Naive thymus-derived CD8-positive, alpha-beta T cell (primary cell): ENCODE results near the gene CHRNA5. TPM values are rescaled to one million over a fixed set of nuclear protein-coding genes. Genes with fewer than 3 reads are reported as not detected.
"Not testable (repeated sequence)": the region's sequence is repeated elsewhere in the genome, so short reads cannot be mapped to it uniquely, and the experiment has no call there.

Experiments used
- ATAC-seq, 2 donors: fragments of 150-1000 bp; cut with Tn5 transposase in 1 of 2; sonication (Bioruptor Pico), chemical (Tn5 transposase) in 1 of 2; 1 replicate in 1 of 2; 2 replicates in 1 of 2; pipeline ENCODE4 v1.10.0; 2021; ENCODE audit warnings: mild to moderate bottlenecking in 2 of 2, moderate library complexity in 2 of 2
- POLR2A ChIA-PET: fragments of 350-600 bp; sonication (Branson Sonifier 250); formaldehyde crosslinking; loops from one replicate; lab custom pipeline; 2021; ENCODE audit warnings: antibody characterized with exemption; lab: Charles Lee
- DNase-seq, 10 donors: peaks; one replicate each; pipeline versions ENCODE4 v3.0.0 to v3.0.0-alpha.2; 2020 to 2022
- H3K27ac Mint-ChIP-seq, 10 donors: one replicate each; pipeline ENCODE4 v1.8.0; 2020 to 2022; ENCODE audit warnings: mild to moderate bottlenecking in 10 of 10, mixed read lengths in 10 of 10, moderate library complexity in 4 of 10, inconsistent platforms in 1 of 10
- H3K27me3 Mint-ChIP-seq, 5 donors: one replicate each; pipeline ENCODE4 v1.8.0; 2021 to 2022; ENCODE audit warnings: mixed read lengths in 5 of 5
- H3K36me3 Mint-ChIP-seq, 3 donors: one replicate each; pipeline ENCODE4 v1.8.0; 2020 to 2022; ENCODE audit warnings: mixed read lengths in 3 of 3, mild to moderate bottlenecking in 2 of 3, inconsistent platforms in 1 of 3
- H3K4me1 Mint-ChIP-seq, 4 donors: one replicate each; pipeline ENCODE4 v1.8.0; 2021 to 2022; ENCODE audit warnings: mixed read lengths in 4 of 4
- H3K4me3 Mint-ChIP-seq, 10 donors: one replicate each; pipeline ENCODE4 v1.8.0; 2020 to 2022; ENCODE audit warnings: mild to moderate bottlenecking in 10 of 10, mixed read lengths in 10 of 10, moderate library complexity in 6 of 10, inconsistent platforms in 1 of 10
- H3K9me3 Mint-ChIP-seq, 9 donors: one replicate each; pipeline ENCODE4 v1.8.0; 2020 to 2022; ENCODE audit warnings: mixed read lengths in 9 of 9, mild to moderate bottlenecking in 3 of 9, inconsistent platforms in 1 of 9, moderate library complexity in 1 of 9
- polyA plus RNA-seq, 3 donors: library from polyadenylated mRNA; unstranded; fragments of 300-500 nt; fragmentation: Illumina TruSeq; gene quantifications; one replicate each; pipeline ENCODE4 v1.2.3, GENCODE V29; 2021
- total RNA-seq, 8 experiments: library from RNA in 2 of 8; stranded (reverse) in 2 of 8; gene quantifications; one replicate each; pipeline ENCODE4 v1.2.3 and lab custom pipeline; 2021 to 2026

CHRNA5 gene
- total and polyA plus RNA-seq, 5 experiments from 2014 or later = 0.34 to 1.3 (median 0.90) TPM; not detected in 1

DNA sequence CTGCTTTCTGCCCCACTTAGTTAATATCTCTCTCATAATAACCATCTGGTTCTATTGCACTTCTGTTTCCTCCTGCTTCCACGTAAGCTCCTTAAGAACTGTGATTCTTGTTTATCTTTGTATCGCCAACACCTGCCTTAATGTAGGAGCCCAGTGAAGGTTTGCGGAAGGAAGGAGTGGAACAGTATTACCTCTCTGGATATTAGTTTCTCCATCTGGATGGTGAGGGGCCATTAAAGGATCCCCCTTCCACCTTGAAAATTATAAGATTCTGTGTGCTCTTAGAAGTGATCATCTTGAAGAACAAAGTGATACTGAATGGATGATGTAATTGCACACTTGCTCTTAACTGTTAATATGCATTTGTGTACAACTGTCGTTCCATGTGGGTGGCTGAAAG, 2.2 kb downstream of the CHRNA5 start:
- ATAC-seq (no peak), DNase-seq (no peak)
- no peak overlapping the region for H3K27ac Mint-ChIP-seq
- H3K27me3 Mint-ChIP-seq = peaks cover 4 to 20% (median 13%) of the 10 kb centered on the region in 5 donors
- no peaks in the 10 kb centered on the region for H3K9me3 Mint-ChIP-seq
- POLR2A ChIA-PET = no interaction called here
- peaks cover 15 to 22% (median 20%) of the 10 kb centered on the region in 4 donors for H3K4me1 Mint-ChIP-seq
- no peaks in the 10 kb centered on the region for H3K36me3 Mint-ChIP-seq
- H3K4me3 Mint-ChIP-seq = peak overlapping the region in 1 of 10 donors; percentile 12

DNA sequence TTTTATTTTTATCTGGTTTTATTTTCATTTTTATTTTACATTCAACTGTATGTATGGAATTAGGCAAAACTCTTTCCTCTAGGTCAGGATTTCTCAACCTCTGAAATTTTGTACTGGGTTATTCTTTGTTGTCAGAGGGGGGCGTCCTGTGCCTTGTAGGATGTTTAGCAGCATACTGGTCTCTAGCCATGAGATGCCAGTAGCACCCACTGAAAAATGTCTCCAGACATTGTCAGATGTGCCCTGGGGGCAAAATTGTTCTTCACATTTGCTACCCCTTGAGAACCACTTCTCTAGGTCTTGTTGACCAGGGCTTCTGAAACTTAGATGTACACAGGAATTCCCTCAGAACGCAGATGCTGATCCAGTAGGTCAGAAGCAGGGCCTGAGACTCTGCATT, 5.4 kb downstream of the CHRNA5 start:
- Mint-ChIP-seq H3K4me1 (peaks cover 7 to 10% (median 9%) of the 10 kb centered on the region in 4 donors), H3K27me3 (peaks cover 6 to 16% (median 12%) of the 10 kb centered on the region in 5 donors), H3K27ac (no peak overlapping the region), H3K9me3 (no peaks in the 10 kb centered on the region), H3K36me3 (no peaks in the 10 kb centered on the region), H3K4me3 (no peak overlapping the region)
- DNase-seq = no peak
- no peak for ATAC-seq
- POLR2A ChIA-PET = interaction anchor here (0.7 kb wide), 1 partner anchor 13 kb away, joined by 6 read pairs; no protein-coding TSS in a partner anchor

DNA sequence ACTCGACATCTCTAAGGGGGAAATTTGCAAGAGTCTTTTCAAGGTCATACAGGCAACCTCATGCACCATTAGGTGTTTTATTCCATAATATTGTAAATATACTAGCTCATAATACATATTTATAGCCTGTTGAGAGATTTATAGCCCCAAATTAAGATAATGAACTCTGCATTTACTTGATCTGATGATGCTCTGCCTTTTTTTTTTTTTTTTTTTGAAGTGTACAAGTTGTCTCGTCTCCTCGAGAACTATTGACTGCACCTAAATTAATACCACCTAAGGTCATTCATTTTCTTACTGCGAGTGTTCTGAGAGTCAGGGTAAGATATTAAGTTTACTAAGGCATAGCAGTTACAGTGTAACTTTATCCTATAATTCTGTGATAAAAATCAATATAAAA, 6.1 kb downstream of the CHRNA5 start:
- Mint-ChIP-seq H3K9me3 (no peaks in the 10 kb centered on the region), H3K27ac (no peak overlapping the region), H3K4me3 (no peak overlapping the region), H3K4me1 (peaks cover 2 to 4% (median 4%) of the 10 kb centered on the region in 4 donors), H3K36me3 (no peaks in the 10 kb centered on the region), H3K27me3 (peaks cover 4 to 11% (median 8%) of the 10 kb centered on the region in 5 donors)
- POLR2A ChIA-PET = interaction anchor here (0.7 kb wide), 1 partner anchor 13 kb away, joined by 6 read pairs; no protein-coding TSS in a partner anchor
- ATAC-seq (no peak), DNase-seq (no peak)

- Mint-ChIP-seq H3K9me3 (no peaks in the 10 kb centered on the region), H3K27me3 (peaks cover 0 to 6% (median 4%) of the 10 kb centered on the region in 5 donors), H3K36me3 (no peaks in the 10 kb centered on the region), H3K4me1 (no peaks in the 10 kb centered on the region), H3K4me3 (no peak overlapping the region), H3K27ac (no peak overlapping the region)
- POLR2A ChIA-PET = interaction anchor here (0.6 kb wide), 1 partner anchor 68 kb away, joined by 4 read pairs; no protein-coding TSS in a partner anchor
- ATAC-seq = no peak
- no peak for DNase-seq
These were observed 8.1 kb downstream of the CHRNA5 start for GRCh38 chr15:78573416-78573815.

DNA sequence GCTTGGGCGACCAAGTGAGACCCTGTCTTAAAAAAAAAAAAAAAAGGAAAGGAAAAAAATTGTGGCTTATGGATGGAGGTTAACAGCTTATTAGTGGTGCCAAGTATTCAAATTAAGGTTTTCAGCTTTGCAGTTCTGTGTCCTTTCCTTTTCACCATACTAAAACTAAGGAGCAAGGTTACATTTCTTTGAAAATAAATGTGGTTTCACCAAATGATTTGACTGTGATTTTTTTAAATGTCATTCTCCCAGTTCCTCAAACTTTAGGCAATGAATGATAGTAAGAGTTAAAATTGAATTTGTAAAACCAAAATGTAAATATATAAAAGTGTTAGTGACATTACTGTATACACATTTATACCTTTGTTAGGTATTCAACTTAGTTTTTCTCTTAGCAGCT, 9.6 kb downstream of the CHRNA5 start:
- ATAC-seq = no peak
- Mint-ChIP-seq H3K27ac (no peak overlapping the region), H3K27me3 (peaks cover 0 to 6% (median 4%) of the 10 kb centered on the region in 5 donors), H3K36me3 (no peaks in the 10 kb centered on the region), H3K4me3 (no peak overlapping the region), H3K4me1 (no peaks in the 10 kb centered on the region), H3K9me3 (no peaks in the 10 kb centered on the region)
- POLR2A ChIA-PET = interaction anchor here (0.7 to 0.8 kb wide), 2 partner anchors 45 to 68 kb away, joined by 4 to 5 read pairs; no protein-coding TSS in a partner anchor
- DNase-seq = no peak

DNA sequence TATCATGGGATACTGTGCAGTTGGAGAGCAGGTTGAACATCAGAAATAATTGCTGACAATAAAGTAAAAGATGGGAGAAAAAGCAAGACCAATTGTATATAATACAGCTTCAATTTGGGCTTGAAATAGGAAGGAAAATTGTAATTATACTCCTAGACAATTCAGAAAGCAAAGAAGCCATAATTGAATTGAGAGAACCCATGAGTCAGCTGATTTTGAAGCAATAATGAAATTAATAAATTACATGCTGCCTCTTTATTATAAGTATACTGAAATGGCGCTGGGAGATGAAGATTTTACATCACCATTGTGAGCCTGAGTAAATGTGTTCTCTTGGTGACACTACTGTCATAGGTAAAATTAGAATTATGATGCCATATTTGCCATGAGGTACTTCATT, 32.3 kb downstream of the CHRNA5 start:
- Mint-ChIP-seq H3K4me1 (no peaks in the 10 kb centered on the region), H3K27me3 (peaks cover 2 to 9% (median 3%) of the 10 kb centered on the region in 5 donors), H3K9me3 (no peaks in the 10 kb centered on the region), H3K27ac (no peak overlapping the region), H3K4me3 (no peak overlapping the region), H3K36me3 (peaks cover 0 to 3% (median 0%) of the 10 kb centered on the region in 3 donors)
- DNase-seq (no peak), ATAC-seq (no peak)
- POLR2A ChIA-PET = no interaction called here

DNA sequence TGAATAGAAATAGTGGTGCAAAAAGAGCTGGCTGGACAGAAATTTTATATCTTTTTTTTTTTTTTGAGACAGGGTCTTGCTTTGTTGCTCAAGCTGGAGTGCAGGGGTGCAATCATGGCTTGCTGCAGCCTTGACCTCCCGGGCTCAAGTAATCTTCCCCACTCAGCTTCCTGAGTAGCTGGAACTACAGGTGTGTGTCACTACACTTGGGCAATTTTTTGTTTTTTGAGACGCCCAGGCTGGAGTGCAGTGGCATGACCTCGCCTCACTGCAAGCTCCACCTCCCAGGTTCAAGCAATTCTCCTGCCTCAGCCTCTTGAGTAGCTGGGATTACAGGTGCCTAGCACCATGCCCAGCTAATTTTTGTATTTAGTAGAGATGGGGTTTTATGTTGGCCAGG, 33.0 kb downstream of the CHRNA5 start:
- Mint-ChIP-seq H3K4me1 (no peaks in the 10 kb centered on the region), H3K27ac (no peak overlapping the region), H3K27me3 (peaks cover 5 to 17% (median 9%) of the 10 kb centered on the region in 5 donors), H3K4me3 (no peak overlapping the region), H3K36me3 (peaks cover 0 to 3% (median 3%) of the 10 kb centered on the region in 3 donors), H3K9me3 (no peaks in the 10 kb centered on the region)
- no peak for DNase-seq
- ATAC-seq = no peak
- POLR2A ChIA-PET = no interaction called here

DNA sequence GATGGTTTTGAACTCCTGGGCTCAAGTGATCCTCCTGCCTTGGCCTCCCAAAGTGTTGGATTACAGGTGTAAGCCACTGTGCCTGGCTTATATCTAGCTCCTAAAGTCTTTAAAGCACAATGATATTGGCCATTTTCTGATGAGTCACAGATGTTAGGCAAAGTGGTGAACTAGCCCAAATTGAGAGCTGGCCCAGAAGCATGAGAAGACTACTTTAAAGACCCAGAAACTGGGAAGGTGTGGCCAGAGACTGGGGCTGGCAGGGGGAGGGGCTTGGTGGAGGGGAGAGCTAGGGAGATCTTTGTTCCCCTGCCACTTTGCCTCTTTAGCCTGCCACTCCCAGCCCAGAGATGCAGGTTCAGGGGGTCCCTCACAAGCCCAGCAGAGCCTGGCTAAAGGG, 33.9 kb downstream of the CHRNA5 start:
- no peak overlapping the region for H3K27ac Mint-ChIP-seq
- POLR2A ChIA-PET = no interaction called here
- H3K4me1 Mint-ChIP-seq = no peaks in the 10 kb centered on the region
- no peak overlapping the region for H3K4me3 Mint-ChIP-seq
- H3K27me3 Mint-ChIP-seq = peaks cover 5 to 23% (median 16%) of the 10 kb centered on the region in 5 donors
- DNase-seq (no peak), ATAC-seq (no peak)
- H3K9me3 Mint-ChIP-seq = no peaks in the 10 kb centered on the region
- peaks cover 0 to 3% (median 3%) of the 10 kb centered on the region in 3 donors for H3K36me3 Mint-ChIP-seq

DNA sequence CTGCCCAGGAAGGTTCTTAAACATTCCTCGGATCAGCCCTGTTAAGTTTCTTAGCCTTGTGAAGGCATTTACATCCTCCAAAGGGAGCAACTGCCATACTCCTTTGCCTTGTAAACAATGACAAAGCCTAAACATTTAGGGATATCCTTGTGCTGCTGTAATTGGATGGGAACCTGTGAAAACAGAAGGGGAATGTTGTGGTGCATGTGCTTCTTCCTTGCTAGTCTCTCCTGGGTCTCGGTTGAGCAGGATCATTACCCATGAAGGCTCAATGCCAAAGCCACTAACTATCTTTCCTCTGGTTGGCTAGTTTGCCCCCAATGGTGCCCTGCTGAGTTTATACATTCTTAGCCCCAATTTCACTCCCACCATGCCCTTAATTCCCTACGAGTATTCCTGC, 38.1 kb downstream of the CHRNA5 start:
- Mint-ChIP-seq H3K27ac (no peak overlapping the region), H3K27me3 (peaks cover 7 to 46% (median 27%) of the 10 kb centered on the region in 5 donors), H3K4me3 (no peak overlapping the region), H3K4me1 (no peaks in the 10 kb centered on the region), H3K36me3 (peaks cover 0 to 3% (median 3%) of the 10 kb centered on the region in 3 donors), H3K9me3 (peaks cover 0 to 2% (median 0%) of the 10 kb centered on the region in 9 donors)
- no peak for DNase-seq
- ATAC-seq = no peak
- POLR2A ChIA-PET = no interaction called here

DNA sequence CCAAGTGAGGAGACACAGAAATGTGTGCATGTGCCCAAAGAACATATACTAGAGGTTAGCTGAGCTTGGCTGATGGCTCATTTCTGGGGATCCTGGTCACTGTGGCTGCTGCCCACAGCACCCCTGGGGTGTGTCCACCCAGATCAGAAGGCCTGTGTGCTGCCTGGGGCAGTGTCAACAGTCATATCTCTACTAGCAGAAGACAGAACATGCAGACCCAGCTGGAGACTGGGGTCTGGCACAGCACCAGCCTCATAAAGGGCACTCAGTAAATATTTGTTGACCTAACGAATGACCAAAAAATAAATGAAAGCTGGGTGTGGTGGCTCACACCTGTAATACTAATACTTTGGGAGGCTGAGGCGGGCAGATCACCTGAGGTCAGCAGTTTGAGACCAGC, 39.1 kb downstream of the CHRNA5 start:
- ATAC-seq = no peak

GRCh38 chr15:78605201-78605600, 39.9 kb downstream of the CHRNA5 start:
- Mint-ChIP-seq H3K27ac (no peak overlapping the region), H3K27me3 (peaks cover 7 to 57% (median 29%) of the 10 kb centered on the region in 5 donors), H3K9me3 (peaks cover 0 to 6% (median 1%) of the 10 kb centered on the region in 9 donors), H3K4me1 (no peaks in the 10 kb centered on the region), H3K4me3 (no peak overlapping the region), H3K36me3 (peaks cover 0 to 3% (median 3%) of the 10 kb centered on the region in 3 donors)
- no peak for ATAC-seq
- no peak for DNase-seq
- POLR2A ChIA-PET = no interaction called here

More for the DNA sequence above, 39.1 kb downstream of the CHRNA5 start:
- peaks cover 0 to 3% (median 3%) of the 10 kb centered on the region in 3 donors for H3K36me3 Mint-ChIP-seq
- POLR2A ChIA-PET = no interaction called here
- no peaks in the 10 kb centered on the region for H3K4me1 Mint-ChIP-seq
- peaks cover 7 to 49% (median 27%) of the 10 kb centered on the region in 5 donors for H3K27me3 Mint-ChIP-seq
- no peak overlapping the region for H3K4me3 Mint-ChIP-seq
- peaks cover 0 to 2% (median 0%) of the 10 kb centered on the region in 9 donors for H3K9me3 Mint-ChIP-seq
- no peak overlapping the region for H3K27ac Mint-ChIP-seq
- DNase-seq = no peak

DNA sequence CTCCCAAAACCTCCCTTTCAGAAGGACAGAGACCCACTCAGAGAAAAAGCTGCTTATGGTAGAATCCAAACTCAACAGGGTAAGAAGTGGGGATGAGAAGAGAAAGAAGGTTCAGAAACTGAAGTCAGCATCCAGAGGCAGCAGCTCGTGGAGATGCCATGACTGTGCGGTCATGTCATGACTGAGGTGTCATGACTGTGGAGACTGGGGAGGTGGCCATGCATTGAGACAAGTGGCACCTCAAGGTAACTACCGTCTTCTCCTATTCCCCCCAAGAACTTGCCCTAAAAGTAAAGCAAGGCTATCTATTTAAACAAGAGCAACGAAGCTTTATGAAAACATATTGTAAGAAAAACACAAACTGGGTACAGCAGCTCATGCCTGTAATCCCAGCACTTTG, 40.4 kb downstream of the CHRNA5 start:
- DNase-seq = no peak
- Mint-ChIP-seq H3K27me3 (peaks cover 7 to 59% (median 29%) of the 10 kb centered on the region in 5 donors), H3K4me3 (no peak overlapping the region), H3K9me3 (peaks cover 0 to 8% (median 1%) of the 10 kb centered on the region in 9 donors), H3K27ac (peak overlapping the region in 1 of 10 donors; percentile 84), H3K36me3 (peaks cover 0 to 3% (median 3%) of the 10 kb centered on the region in 3 donors), H3K4me1 (no peaks in the 10 kb centered on the region)
- POLR2A ChIA-PET = no interaction called here
- ATAC-seq = no peak

GRCh38 chr15:78609551-78609950, 44.2 kb downstream of the CHRNA5 start:
- H3K4me3 Mint-ChIP-seq, DNase-seq, H3K27ac Mint-ChIP-seq, ATAC-seq, H3K36me3 Mint-ChIP-seq, H3K4me1 Mint-ChIP-seq, H3K9me3 Mint-ChIP-seq, POLR2A ChIA-PET: not testable (repeated sequence)
- peaks cover 2 to 41% (median 10%) of the 10 kb centered on the region in 5 donors for H3K27me3 Mint-ChIP-seq
